ENCODE data around the gene HAUS7. TPM values are rescaled to one million over a fixed set of nuclear protein-coding genes. Genes with fewer than 3 reads are reported as not detected.

The HAUS7 gene
- total RNA-seq, 2 experiments from 2014 or later, result 24.4 to 25.6 TPM

- CTCF ChIA-PET, result no interaction called here
- no peak overlapping the region for H3K4me3 Mint-ChIP-seq
- intact Hi-C loops (cut with DNase I, micrococcal nuclease), result no loop called here
These were observed 47.8 kb upstream of the HAUS7 start for GRCh38 chrX:153517946-153518834.

GRCh38 chrX:153517423-153517822, 47.0 kb upstream of the HAUS7 start, which contains the start of gene ATP2B3:
ATP2B3 (plus strand) TSS chrX:153517642; CDS start chrX:153536248, 18,606 bp downstream.
- no peak for TF ChIP-seq CTCF (IDR thresholded peaks at IDR 0.05)
- Mint-ChIP-seq H3K27me3 (peaks cover 17% of the 10 kb centered on the region), H3K9me3 (no peaks in the 10 kb centered on the region), H3K4me1 (ENCODE audit: low read depth) (peaks cover 5% of the 10 kb centered on the region), H3K36me3 (ENCODE audit: low read depth) (no peaks in the 10 kb centered on the region), H3K4me3 (no peak within 1 kb of the TSS), H3K27ac (no peak within 1 kb of the TSS)
- Histone ChIP-seq H3K4me1 (ENCODE audit: insufficient read depth, low read length) (peaks cover 4% of the 10 kb centered on the region), H3K9me3 (ENCODE audit: control insufficient read depth in 1 of 2, insufficient read depth in 1 of 2, low read length in 2 of 2) (no peaks in the 10 kb centered on the region), H3K27ac (ENCODE audit: low read depth in 1 of 2, low read length in 2 of 2) (no peak within 1 kb of the TSS), H3K27me3 (ENCODE audit: control insufficient read depth in 1 of 2, insufficient read depth in 2 of 2, low read length in 2 of 2) (peaks cover 10 to 30% of the 10 kb centered on the region in 2 experiments), H3K36me3 (ENCODE audit: insufficient read depth, low read length) (no peaks in the 10 kb centered on the region), H3K4me3 (ENCODE audit: low read length) (no peak within 1 kb of the TSS)
- DNase-seq (no peak), ATAC-seq (ENCODE audit: poor library complexity) (no peak)
- intact Hi-C loops (cut with DNase I, micrococcal nuclease), result no loop called here
- POLR2A ChIA-PET, result no interaction called here
- CTCF ChIA-PET, result no interaction called here

More at GRCh38 chrX:153517946-153518834, 47.8 kb upstream of the HAUS7 start:
- no peaks in the 10 kb centered on the region for H3K9me3 Mint-ChIP-seq
- H3K4me1 Mint-ChIP-seq (ENCODE audit: low read depth), result peaks cover 5% of the 10 kb centered on the region
- no peak for TF ChIP-seq CTCF (IDR thresholded peaks at IDR 0.05)
- peaks cover 17% of the 10 kb centered on the region for H3K27me3 Mint-ChIP-seq
- Histone ChIP-seq H3K4me1 (ENCODE audit: insufficient read depth, low read length) (peaks cover 4% of the 10 kb centered on the region), H3K4me3 (ENCODE audit: low read length) (no peak overlapping the region), H3K36me3 (ENCODE audit: insufficient read depth, low read length) (no peaks in the 10 kb centered on the region), H3K9me3 (ENCODE audit: control insufficient read depth in 1 of 2, insufficient read depth in 1 of 2, low read length in 2 of 2) (no peaks in the 10 kb centered on the region), H3K27me3 (ENCODE audit: control insufficient read depth in 1 of 2, insufficient read depth in 2 of 2, low read length in 2 of 2) (peaks cover 10 to 30% of the 10 kb centered on the region in 2 experiments), H3K27ac (ENCODE audit: low read depth in 1 of 2, low read length in 2 of 2) (no peak overlapping the region)
- no peak for DNase-seq
- no peak overlapping the region for H3K27ac Mint-ChIP-seq
- no peaks in the 10 kb centered on the region for H3K36me3 Mint-ChIP-seq (ENCODE audit: low read depth)
- no peak for ATAC-seq (ENCODE audit: poor library complexity)
- POLR2A ChIA-PET, result no interaction called here

- intact Hi-C loops (cut with DNase I, micrococcal nuclease), result no loop called here
- no peak overlapping the region for H3K27ac ChIP-seq (ENCODE audit: low read depth in 1 of 2, low read length in 2 of 2)
- H3K9me3 ChIP-seq (ENCODE audit: control insufficient read depth in 1 of 2, insufficient read depth in 1 of 2, low read length in 2 of 2), result no peaks in the 10 kb centered on the region
- DNase-seq, result no peak
- peaks cover 8 to 28% of the 10 kb centered on the region in 2 experiments for H3K27me3 ChIP-seq (ENCODE audit: control insufficient read depth in 1 of 2, insufficient read depth in 2 of 2, low read length in 2 of 2)
- no peak for TF ChIP-seq CTCF (IDR thresholded peaks at IDR 0.05)
- peaks cover 5% of the 10 kb centered on the region for H3K4me1 Mint-ChIP-seq (ENCODE audit: low read depth)
- ChIA-PET CTCF (interaction anchor here (1.0 kb wide), 1 partner anchor 23 kb away, joined by 3 read pairs; no protein-coding TSS in a partner anchor), POLR2A (no interaction called here)
- H3K9me3 Mint-ChIP-seq, result no peaks in the 10 kb centered on the region
- H3K4me3 ChIP-seq (ENCODE audit: low read length), result no peak overlapping the region
- H3K4me3 Mint-ChIP-seq, result no peak overlapping the region
- H3K36me3 ChIP-seq (ENCODE audit: insufficient read depth, low read length), result no peaks in the 10 kb centered on the region
- H3K36me3 Mint-ChIP-seq (ENCODE audit: low read depth), result no peaks in the 10 kb centered on the region
- no peak overlapping the region for H3K27ac Mint-ChIP-seq
- ATAC-seq (ENCODE audit: poor library complexity), result no peak
- H3K27me3 Mint-ChIP-seq, result peaks cover 17% of the 10 kb centered on the region
- H3K4me1 ChIP-seq (ENCODE audit: insufficient read depth, low read length), result peaks cover 4% of the 10 kb centered on the region
These were observed 45.7 kb upstream of the HAUS7 start for GRCh38 chrX:153516073-153516472.
